Body of pancreas (tissue), 4 donors: ENCODE results near the gene ATG4D. TPM values are rescaled to one million over a fixed set of nuclear protein-coding genes. Genes with fewer than 3 reads are reported as not detected.

Experiments used
- ATAC-seq: fragments of 150-250 bp; one replicate; pipeline ENCODE4 v1.9.1; 2016
- DNase-seq, 4 donors: peaks; one replicate each; pipeline ENCODE4 v3.0.0-alpha.2; 2019
- H3K27ac ChIP-seq, 4 donors: fragments of 200-600 bp; sonication (generic); 1 replicate in 3 of 4; 2 replicates in 1 of 4; pipeline versions ENCODE4 v1.5.1 to v1.6.1; 2016 to 2019; ENCODE audit warnings: mild to moderate bottlenecking in 1 of 4, mixed read lengths in 1 of 4, moderate library complexity in 1 of 4
- H3K27me3 ChIP-seq, 2 donors: fragments of 200-600 bp; sonication (generic); one replicate each; pipeline ENCODE4 v1.6.0; 2016; ENCODE audit warnings: mild to moderate bottlenecking in 1 of 2
- H3K36me3 ChIP-seq, 2 donors: fragments of 200-600 bp; sonication (generic); replicated peaks in 1 of 2; 2 replicates each; pipeline ENCODE4 v1.5.1; 2016; ENCODE audit warnings: low read depth in 2 of 2; ENCODE audit not compliant: insufficient read depth in 1 of 2
- H3K4me1 ChIP-seq: fragments of 200-600 bp; sonication (generic); one replicate; pipeline ENCODE4 v1.6.0; 2016
- H3K4me3 ChIP-seq, 2 donors: fragments of 200-600 bp; sonication (generic); 1 replicate in 1 of 2; 2 replicates in 1 of 2; pipeline ENCODE4 v1.5.1; 2016 to 2019
- H3K9me3 ChIP-seq, 3 donors: fragments of 200-600 bp; sonication (generic); 1 replicate in 2 of 3; 2 replicates in 1 of 3; pipeline ENCODE4 v1.5.1; 2016
- POLR2A ChIP-seq, 3 donors: fragments of 450-650 bp; IDR thresholded peaks; one replicate each; pipeline ENCODE4 v1.6.1; 2016; ENCODE audit warnings: antibody characterized with exemption in 3 of 3, mild to moderate bottlenecking in 2 of 3
- WGBS, 2 donors: methylation state at CpG; one replicate each; pipeline ENCODE4 v1.1.5; 2017; 5-methylcytosine and 5-hydroxymethylcytosine counted together
- intact Hi-C: fragments of 100-400 bp; cut with DNase I; formaldehyde crosslinking; loops from one replicate; pipeline ENCODE4 v1.15.1; 2023
- total RNA-seq, 2 donors: library from RNA; depleted of rRNA; stranded (reverse); fragments of >200 nt; gene quantifications; one replicate each; pipeline ENCODE4 v1.1.0, GENCODE V29; 2016
- TF ChIP-seq, protein P1 (sequence below), 7 experiments: fragments of 450-650 bp in 4 of 7; fragments of 200-600 bp in 3 of 7; sonication (generic) in 3 of 7; IDR thresholded peaks; one replicate each; pipeline ENCODE4 v1.5.1; 2016 to 2019; ENCODE audit warnings: antibody characterized with exemption in 7 of 7

Gene ATG4D
- total RNA-seq, 2 donors from 2014 or later = 20.4 to 23.3 TPM

DNA sequence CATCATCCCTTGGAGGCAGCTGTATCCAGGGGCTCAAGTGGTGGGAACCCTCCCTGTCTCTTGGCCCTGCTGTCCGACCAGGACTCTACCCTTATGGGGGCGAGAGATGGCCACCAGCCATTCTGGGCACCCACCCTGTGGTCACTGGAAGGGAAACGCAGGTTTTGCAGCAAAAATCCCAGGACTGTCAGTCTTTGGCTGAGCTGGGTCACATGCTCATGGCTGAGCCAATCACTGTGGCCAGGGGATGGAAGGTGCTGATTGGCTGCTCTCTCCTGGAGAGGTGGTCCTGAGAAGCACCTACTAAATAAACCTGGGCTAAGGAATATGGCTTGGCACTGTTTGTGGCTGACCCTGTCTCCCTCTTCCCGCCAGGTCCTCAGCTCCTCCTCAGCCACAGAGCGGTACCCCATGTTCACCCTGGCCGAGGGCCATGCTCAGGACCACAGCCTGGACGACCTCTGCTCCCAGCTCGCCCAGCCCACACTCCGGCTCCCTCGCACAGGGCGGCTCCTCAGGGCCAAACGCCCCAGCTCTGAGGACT, 8.9 kb downstream of the ATG4D start:
- TF ChIP-seq, protein P1, sequence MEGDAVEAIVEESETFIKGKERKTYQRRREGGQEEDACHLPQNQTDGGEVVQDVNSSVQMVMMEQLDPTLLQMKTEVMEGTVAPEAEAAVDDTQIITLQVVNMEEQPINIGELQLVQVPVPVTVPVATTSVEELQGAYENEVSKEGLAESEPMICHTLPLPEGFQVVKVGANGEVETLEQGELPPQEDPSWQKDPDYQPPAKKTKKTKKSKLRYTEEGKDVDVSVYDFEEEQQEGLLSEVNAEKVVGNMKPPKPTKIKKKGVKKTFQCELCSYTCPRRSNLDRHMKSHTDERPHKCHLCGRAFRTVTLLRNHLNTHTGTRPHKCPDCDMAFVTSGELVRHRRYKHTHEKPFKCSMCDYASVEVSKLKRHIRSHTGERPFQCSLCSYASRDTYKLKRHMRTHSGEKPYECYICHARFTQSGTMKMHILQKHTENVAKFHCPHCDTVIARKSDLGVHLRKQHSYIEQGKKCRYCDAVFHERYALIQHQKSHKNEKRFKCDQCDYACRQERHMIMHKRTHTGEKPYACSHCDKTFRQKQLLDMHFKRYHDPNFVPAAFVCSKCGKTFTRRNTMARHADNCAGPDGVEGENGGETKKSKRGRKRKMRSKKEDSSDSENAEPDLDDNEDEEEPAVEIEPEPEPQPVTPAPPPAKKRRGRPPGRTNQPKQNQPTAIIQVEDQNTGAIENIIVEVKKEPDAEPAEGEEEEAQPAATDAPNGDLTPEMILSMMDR (IDR thresholded peaks at IDR 0.05) = no peak
- no peak for TF ChIP-seq POLR2A (IDR thresholded peaks at IDR 0.05)
- WGBS, 2 donors = 85 to 90% methylated on average over 9 to 12 of the region's 12 CpGs
- H3K27me3 ChIP-seq = no peaks in the 10 kb centered on the region
- H3K9me3 ChIP-seq = no peaks in the 10 kb centered on the region
- intact Hi-C loops = no loop called here
- no peak overlapping the region for H3K4me3 ChIP-seq
- no peak overlapping the region for H3K27ac ChIP-seq
- no peak for ATAC-seq
- H3K36me3 ChIP-seq = peaks cover 0 to 21% of the 10 kb centered on the region in 2 donors
- no peaks in the 10 kb centered on the region for H3K4me1 ChIP-seq
- no peak for DNase-seq

DNA sequence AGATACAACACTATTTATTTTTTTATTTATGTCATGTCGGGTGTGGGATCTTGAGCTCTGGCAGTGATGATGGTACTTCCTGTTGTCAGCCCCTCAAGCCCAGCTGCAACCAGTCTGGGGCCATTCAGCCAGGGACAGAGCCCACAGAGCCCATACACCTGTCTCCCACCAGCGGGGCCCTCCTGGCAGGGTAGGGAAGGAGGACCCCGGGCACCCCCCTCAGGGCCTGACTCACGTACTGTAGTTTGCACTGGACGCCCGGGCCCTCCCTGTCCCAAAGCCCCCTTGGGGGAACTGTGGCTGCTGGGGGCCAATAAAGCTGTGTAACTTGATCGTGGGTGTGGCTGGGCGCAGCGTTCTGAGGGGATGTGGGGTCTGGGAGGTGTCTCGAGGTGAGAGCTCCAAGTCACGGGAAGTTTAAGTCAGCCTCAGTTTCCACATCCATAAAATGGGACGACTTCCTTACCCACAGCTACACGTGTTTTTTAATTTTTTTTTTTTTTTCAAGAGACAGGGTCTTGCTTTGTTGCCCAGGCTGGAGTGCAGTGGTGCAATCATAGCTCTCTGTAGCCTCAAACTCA, 9.5 kb downstream of the ATG4D start:
- H3K36me3 ChIP-seq = peaks cover 0 to 21% of the 10 kb centered on the region in 2 donors
- ATAC-seq = no peak

DNA sequence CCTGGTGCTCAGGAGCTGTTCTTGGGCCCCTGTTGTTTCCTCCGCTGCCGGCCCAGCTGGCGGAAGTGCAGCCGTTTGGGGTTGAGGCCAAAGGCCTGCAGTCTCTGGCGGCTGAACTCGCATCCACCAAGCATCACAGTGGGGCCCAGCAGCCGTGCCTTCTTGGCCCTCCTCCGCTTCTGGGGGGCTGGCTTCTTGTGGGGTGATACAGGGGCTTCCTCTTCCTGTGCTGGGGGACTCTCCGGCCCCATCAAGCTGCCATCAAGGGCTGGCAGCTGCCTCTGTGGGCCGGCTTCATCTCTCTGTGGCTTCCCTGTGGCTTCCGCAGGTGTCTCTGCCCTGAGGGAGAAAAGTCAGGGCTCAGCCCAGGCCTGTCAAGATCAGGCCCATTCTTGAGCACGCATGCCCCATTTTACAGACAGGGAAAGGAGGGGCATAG, 10.3 kb downstream of the ATG4D start:
- no peaks in the 10 kb centered on the region for H3K9me3 ChIP-seq
- H3K4me3 ChIP-seq = no peak overlapping the region
- H3K36me3 ChIP-seq = peaks cover 0 to 22% of the 10 kb centered on the region in 2 donors
- H3K27me3 ChIP-seq = no peaks in the 10 kb centered on the region
- intact Hi-C loops = no loop called here
- WGBS, 2 donors = 63 to 64% methylated on average over 1 to 12 of the region's 12 CpGs
- no peak overlapping the region for H3K27ac ChIP-seq
- H3K4me1 ChIP-seq = no peaks in the 10 kb centered on the region
- no peak for ATAC-seq
- peak in 2 of 4 donors; percentile 22 to 27 for DNase-seq
- TF ChIP-seq POLR2A (IDR thresholded peaks at IDR 0.05) = no peak
- TF ChIP-seq, protein P1 (IDR thresholded peaks at IDR 0.05) = no peak

More for the DNA sequence above, 9.5 kb downstream of the ATG4D start:
- intact Hi-C loops = no loop called here
- TF ChIP-seq, protein P1 (IDR thresholded peaks at IDR 0.05) = no peak
- no peak for TF ChIP-seq POLR2A (IDR thresholded peaks at IDR 0.05)
- Histone ChIP-seq H3K27me3 (no peaks in the 10 kb centered on the region), H3K27ac (no peak overlapping the region), H3K4me3 (no peak overlapping the region), H3K4me1 (no peaks in the 10 kb centered on the region), H3K9me3 (no peaks in the 10 kb centered on the region)
- no peak for DNase-seq
- 78 to 80% methylated on average over 8 to 13 of the region's 13 CpGs for WGBS, 2 donors

DNA sequence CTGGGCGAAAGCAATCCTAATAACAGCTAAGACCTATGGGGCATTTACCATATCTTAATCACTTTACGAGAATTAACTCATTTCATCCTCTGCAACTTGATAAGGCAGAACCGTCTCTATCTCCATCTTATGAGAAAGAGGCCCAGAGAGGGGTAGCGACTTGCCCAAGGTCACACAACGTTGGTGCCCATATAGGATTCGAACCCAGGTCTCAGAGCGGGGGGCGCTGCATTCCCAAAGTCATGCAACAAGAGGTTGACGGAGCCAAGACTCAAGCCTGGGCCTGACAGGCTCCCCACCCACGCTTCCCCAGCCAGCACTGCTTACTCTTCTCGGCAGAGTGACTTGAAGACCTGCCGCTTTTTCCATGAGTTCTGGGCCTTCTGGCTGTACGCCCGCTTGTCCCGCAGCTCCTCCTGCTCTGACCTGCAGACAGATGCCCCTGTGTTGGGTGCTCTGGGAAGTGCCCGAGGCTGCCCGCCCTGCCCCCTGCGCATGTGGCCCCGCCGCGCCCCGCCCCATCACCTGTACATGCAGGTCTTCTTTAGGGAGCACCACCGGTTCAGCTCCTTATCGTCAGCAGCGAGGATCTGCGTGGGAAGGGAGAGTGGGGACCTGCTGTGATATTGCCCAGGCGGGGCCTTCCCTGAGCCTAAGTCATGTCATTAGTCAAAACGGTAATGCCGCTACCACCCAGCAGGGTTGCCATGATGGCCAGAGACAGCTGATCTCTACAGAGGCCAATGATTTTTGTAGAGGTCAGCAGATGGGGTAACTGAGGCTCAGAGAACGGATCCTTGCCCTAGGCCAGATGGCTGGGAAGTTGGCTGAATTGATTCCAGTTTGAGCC, 11.3 kb downstream of the ATG4D start:
- no peaks in the 10 kb centered on the region for H3K27me3 ChIP-seq
- TF ChIP-seq, protein P1 (IDR thresholded peaks at IDR 0.05) = no peak
- no peak for TF ChIP-seq POLR2A (IDR thresholded peaks at IDR 0.05)
- H3K9me3 ChIP-seq = no peaks in the 10 kb centered on the region
- H3K4me3 ChIP-seq = no peak overlapping the region
- WGBS, 2 donors = 75 to 84% methylated on average over 19 to 30 of the region's 30 CpGs
- no peaks in the 10 kb centered on the region for H3K4me1 ChIP-seq
- ATAC-seq = no peak
- no peak for DNase-seq
- intact Hi-C loops = no loop called here
- H3K36me3 ChIP-seq = peaks cover 0 to 25% of the 10 kb centered on the region in 2 donors
- H3K27ac ChIP-seq = no peak overlapping the region
